ENCODE results near the gene SLC18A3. TPM values are rescaled to one million over a fixed set of nuclear protein-coding genes. Genes with fewer than 3 reads are reported as not detected.

SLC18A3 gene
- total RNA-seq, 1 donor from 2014 or later = not detected

- no peak for DNase-seq (ENCODE audit: low read depth)
- no peak for TF ChIP-seq CTCF (conservative IDR thresholded peaks at IDR 0.05; ENCODE audit: low read depth, low read length)
- no peak overlapping the region for H3K4me3 ChIP-seq (ENCODE audit: low read depth, low read length)
These were observed 35.3 kb downstream of the SLC18A3 start for GRCh38 chr10:49645417-49645816.

GRCh38 chr10:49645871-49646870 lies 36.1 kb downstream of the SLC18A3 start:
- H3K4me3 ChIP-seq (ENCODE audit: low read depth, low read length) = no peak overlapping the region
- DNase-seq (ENCODE audit: low read depth) = no peak
- TF ChIP-seq CTCF (conservative IDR thresholded peaks at IDR 0.05; ENCODE audit: low read depth, low read length) = no peak

GRCh38 chr10:49647554-49647953 lies 37.4 kb downstream of the SLC18A3 start:
- H3K4me3 ChIP-seq (ENCODE audit: low read depth, low read length) = no peak overlapping the region
- DNase-seq (ENCODE audit: low read depth) = no peak
- TF ChIP-seq CTCF (conservative IDR thresholded peaks at IDR 0.05; ENCODE audit: low read depth, low read length) = no peak

- H3K4me3 ChIP-seq (ENCODE audit: low read depth, low read length) = no peak overlapping the region
- no peak for DNase-seq (ENCODE audit: low read depth)
- no peak for TF ChIP-seq CTCF (conservative IDR thresholded peaks at IDR 0.05; ENCODE audit: low read depth, low read length)
These were observed 38.1 kb downstream of the SLC18A3 start for GRCh38 chr10:49647985-49648795.

GRCh38 chr10:49649294-49649693 lies 39.2 kb downstream of the SLC18A3 start:
- no peak for TF ChIP-seq CTCF (conservative IDR thresholded peaks at IDR 0.05; ENCODE audit: low read depth, low read length)
- DNase-seq (ENCODE audit: low read depth) = no peak
- H3K4me3 ChIP-seq (ENCODE audit: low read depth, low read length) = no peak overlapping the region

- TF ChIP-seq CTCF (conservative IDR thresholded peaks at IDR 0.05; ENCODE audit: low read depth, low read length) = no peak
- no peak overlapping the region for H3K4me3 ChIP-seq (ENCODE audit: low read depth, low read length)
- no peak for DNase-seq (ENCODE audit: low read depth)
These were observed 40.0 kb downstream of the SLC18A3 start for GRCh38 chr10:49649936-49650723.

Measured in epithelial cell of proximal tubule (primary cell).